Body of pancreas (tissue), 4 donors: ENCODE measurements around the gene LDLRAD4.

Source experiments
- CTCF ChIP-seq, 7 experiments: fragments of 450-650 bp in 4 of 7; fragments of 200-600 bp in 3 of 7; sonication (generic) in 3 of 7; IDR thresholded peaks; one replicate each; pipeline ENCODE4 v1.5.1; 2016 to 2019; ENCODE audit warnings: antibody characterized with exemption in 7 of 7
- POLR2A ChIP-seq, 3 donors: fragments of 450-650 bp; IDR thresholded peaks; one replicate each; pipeline ENCODE4 v1.6.1; 2016; ENCODE audit warnings: antibody characterized with exemption in 3 of 3, mild to moderate bottlenecking in 2 of 3

GRCh38 chr18:13555192-13555591 is 336.6 kb downstream of the LDLRAD4 start:
- TF ChIP-seq CTCF (IDR thresholded peaks at IDR 0.05) (no peak), POLR2A (IDR thresholded peaks at IDR 0.05) (no peak)
